AG10803 (cell line): Measurements from ENCODE around the gene ACSS1.

Experiments used
- DNase-seq: peaks from one replicate; pipeline ENCODE4 v3.0.0; 2010; ENCODE audit warnings: low read depth
- H3K4me3 ChIP-seq: 2 replicates; pipeline ENCODE4 v1.5.1; 2011; ENCODE audit warnings: mild to moderate bottlenecking, low read length, control low read depth
- CTCF ChIP-seq: conservative IDR thresholded peaks from 2 replicates; pipeline ENCODE4 v1.5.1; 2011; ENCODE audit warnings: mild to moderate bottlenecking, low read length, control low read depth, inconsistent platforms

The ACSS1 gene

GRCh38 chr20:25049261-25050060 lies 8.5 kb downstream of the ACSS1 start:
- no peak for TF ChIP-seq CTCF
- DNase-seq = no peak
- H3K4me3 ChIP-seq = no peak overlapping the region

DNA sequence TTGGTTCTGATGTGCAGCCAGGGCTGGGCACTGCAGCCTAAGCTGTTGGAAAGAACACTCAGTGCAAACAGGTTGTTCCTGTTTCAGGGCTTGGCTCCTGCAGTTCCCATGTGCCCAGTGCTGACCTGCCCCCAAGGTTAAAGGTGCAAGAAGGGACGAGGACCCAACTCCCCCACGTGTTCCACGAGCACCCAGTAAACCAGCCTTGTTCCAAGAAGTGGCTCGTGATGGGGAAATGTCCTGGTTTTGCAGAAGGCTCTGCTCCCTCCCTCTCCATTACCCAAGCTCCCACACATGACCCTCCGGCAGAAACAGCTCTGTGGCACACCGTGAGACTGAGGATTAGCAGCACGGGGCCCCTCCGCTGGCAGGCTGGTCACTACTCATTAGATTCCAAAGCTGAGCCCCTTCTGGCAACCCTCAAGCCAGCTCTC lies 9.4 kb downstream of the ACSS1 start:
- H3K4me3 ChIP-seq = no peak overlapping the region
- no peak for TF ChIP-seq CTCF
- no peak for DNase-seq

DNA sequence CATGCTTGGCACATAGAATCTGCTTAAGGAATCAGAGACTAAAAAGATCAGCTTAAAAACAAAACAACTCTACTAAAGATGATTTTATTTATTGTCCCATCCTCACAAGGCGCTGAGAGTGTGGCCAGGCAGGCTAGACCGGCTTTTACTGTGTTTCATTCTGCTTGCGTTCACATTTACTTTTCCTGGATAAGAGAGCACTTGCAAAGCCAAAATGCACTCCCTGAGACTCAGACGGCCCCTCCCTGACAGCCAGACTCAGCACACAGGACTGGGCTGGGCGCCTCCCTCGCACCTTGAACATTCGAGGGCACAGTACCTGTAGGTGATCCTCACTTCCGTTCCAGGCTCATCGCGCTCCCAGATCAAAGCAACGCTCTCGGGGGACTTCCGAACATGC lies 10.2 kb downstream of the ACSS1 start:
- H3K4me3 ChIP-seq = no peak overlapping the region
- no peak for TF ChIP-seq CTCF
- no peak for DNase-seq

- TF ChIP-seq CTCF = no peak
- no peak for DNase-seq
- H3K4me3 ChIP-seq = no peak overlapping the region
Observed at GRCh38 chr20:25046736-25047666, 10.9 kb downstream of the ACSS1 start.

- TF ChIP-seq CTCF = no peak
- H3K4me3 ChIP-seq = no peak overlapping the region
- DNase-seq = no peak
Observed at GRCh38 chr20:25046181-25046641, 11.7 kb downstream of the ACSS1 start.

GRCh38 chr20:25045343-25045712 lies 12.6 kb downstream of the ACSS1 start:
- H3K4me3 ChIP-seq = no peak overlapping the region
- no peak for DNase-seq
- TF ChIP-seq CTCF = no peak
